ENCODE results near the gene PDCD11.

Gene PDCD11

GRCh38 chr10:103493916-103494877, 97.8 kb downstream of the PDCD11 start:
- DNase-seq = no peak
- in situ Hi-C loops (cut with MboI; ENCODE audit: low pct_unique_long_range_greater_than_20kb, low sequenced_read_pairs) = no loop called here

GRCh38 chr10:103495321-103495720, 98.9 kb downstream of the PDCD11 start:
- in situ Hi-C loops (cut with MboI; ENCODE audit: low pct_unique_long_range_greater_than_20kb, low sequenced_read_pairs) = no loop called here
- no peak for DNase-seq
